IPS DF 4.7 (cell line): ENCODE measurements around the gene PABPN1L.
A peak's percentile ranks its signal among the peaks of the same experiment; 100 is the strongest.

Experiments used
- DNase-seq: peaks from one replicate; pipeline ENCODE4 v3.0.0-alpha.2; 2013; ENCODE audit warnings: low spot score; ENCODE audit errors: extremely low read depth

Gene PABPN1L

GRCh38 chr16:88870608-88871348 lies 4.3 kb upstream of the PABPN1L start:
- DNase-seq: no peak

GRCh38 chr16:88869673-88869980 lies 3.2 kb upstream of the PABPN1L start:
- no peak for DNase-seq

GRCh38 chr16:88868974-88869672 lies 2.7 kb upstream of the PABPN1L start:
- DNase-seq: no peak

GRCh38 chr16:88867581-88868246 lies 1.3 kb upstream of the PABPN1L start:
- DNase-seq: no peak

GRCh38 chr16:88865742-88866141 lies 718 bp downstream of the PABPN1L start:
- no peak for DNase-seq

- no peak for DNase-seq
These were observed 1.1 kb downstream of the PABPN1L start for GRCh38 chr16:88865310-88865709.

GRCh38 chr16:88864521-88864920 lies 1.9 kb downstream of the PABPN1L start:
- DNase-seq: no peak

GRCh38 chr16:88864099-88864498 lies 2.4 kb downstream of the PABPN1L start:
- DNase-seq: no peak

GRCh38 chr16:88863426-88863825 lies 3.0 kb downstream of the PABPN1L start:
- DNase-seq: no peak

GRCh38 chr16:88862968-88863367 lies 3.5 kb downstream of the PABPN1L start:
- no peak for DNase-seq

- no peak for DNase-seq
These were observed 5.1 kb downstream of the PABPN1L start for GRCh38 chr16:88861359-88861758.

- no peak for DNase-seq
These were observed 6.9 kb downstream of the PABPN1L start for GRCh38 chr16:88859381-88860091.

- DNase-seq: no peak
These were observed 8.6 kb downstream of the PABPN1L start for GRCh38 chr16:88857728-88858339.

- peak; percentile 66 for DNase-seq
These were observed 9.4 kb downstream of the PABPN1L start, which contains the start of the genes GALNS and TRAPPC2L for GRCh38 chr16:88856828-88857727. TSS of gene GALNS (minus strand) at chr16:88856947. CDS start at chr16:88856877, 70 bp downstream. TSS of gene TRAPPC2L (plus strand) at chr16:88857127. CDS start at chr16:88857151, 24 bp downstream.

- DNase-seq: no peak
These were observed 10.2 kb downstream of the PABPN1L start for GRCh38 chr16:88856122-88856827.

- DNase-seq: no peak
These were observed 10.7 kb downstream of the PABPN1L start for GRCh38 chr16:88855736-88856121.

- no peak for DNase-seq
These were observed 11.3 kb downstream of the PABPN1L start for GRCh38 chr16:88855176-88855575.

- no peak for DNase-seq
These were observed 12.0 kb downstream of the PABPN1L start for GRCh38 chr16:88854306-88855111.
